Measurements from ENCODE around the gene TSPAN31. TPM values are rescaled to one million over a fixed set of nuclear protein-coding genes. Genes with fewer than 3 reads are reported as not detected.

The TSPAN31 gene
- total and polyA plus RNA-seq, 8 donors: 12.2 to 29.8 (median 14.5) TPM

- peaks cover 10 to 28% (median 19%) of the 10 kb centered on the region in 3 donors for H3K36me3 ChIP-seq
- H3K4me1 ChIP-seq: no peaks in the 10 kb centered on the region
- no peaks in the 10 kb centered on the region for H3K9me3 ChIP-seq
- TF ChIP-seq, protein P1, sequence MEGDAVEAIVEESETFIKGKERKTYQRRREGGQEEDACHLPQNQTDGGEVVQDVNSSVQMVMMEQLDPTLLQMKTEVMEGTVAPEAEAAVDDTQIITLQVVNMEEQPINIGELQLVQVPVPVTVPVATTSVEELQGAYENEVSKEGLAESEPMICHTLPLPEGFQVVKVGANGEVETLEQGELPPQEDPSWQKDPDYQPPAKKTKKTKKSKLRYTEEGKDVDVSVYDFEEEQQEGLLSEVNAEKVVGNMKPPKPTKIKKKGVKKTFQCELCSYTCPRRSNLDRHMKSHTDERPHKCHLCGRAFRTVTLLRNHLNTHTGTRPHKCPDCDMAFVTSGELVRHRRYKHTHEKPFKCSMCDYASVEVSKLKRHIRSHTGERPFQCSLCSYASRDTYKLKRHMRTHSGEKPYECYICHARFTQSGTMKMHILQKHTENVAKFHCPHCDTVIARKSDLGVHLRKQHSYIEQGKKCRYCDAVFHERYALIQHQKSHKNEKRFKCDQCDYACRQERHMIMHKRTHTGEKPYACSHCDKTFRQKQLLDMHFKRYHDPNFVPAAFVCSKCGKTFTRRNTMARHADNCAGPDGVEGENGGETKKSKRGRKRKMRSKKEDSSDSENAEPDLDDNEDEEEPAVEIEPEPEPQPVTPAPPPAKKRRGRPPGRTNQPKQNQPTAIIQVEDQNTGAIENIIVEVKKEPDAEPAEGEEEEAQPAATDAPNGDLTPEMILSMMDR (IDR thresholded peaks at IDR 0.05): no peak
- ATAC-seq: no peak
- intact Hi-C loops (cut with DNase I): no loop called here
- WGBS, 2 donors: 44 to 48% methylated on average over 11 of the region's 11 CpGs
- no peaks in the 10 kb centered on the region for H3K27me3 ChIP-seq
- no peak for DNase-seq
- FAIRE-seq: no peak
- no peak overlapping the region for H3K27ac ChIP-seq
- H3K4me3 ChIP-seq: no peak overlapping the region
Measured at GRCh38 chr12:57722716-57723629, 21.9 kb upstream of the TSPAN31 start.

DNA sequence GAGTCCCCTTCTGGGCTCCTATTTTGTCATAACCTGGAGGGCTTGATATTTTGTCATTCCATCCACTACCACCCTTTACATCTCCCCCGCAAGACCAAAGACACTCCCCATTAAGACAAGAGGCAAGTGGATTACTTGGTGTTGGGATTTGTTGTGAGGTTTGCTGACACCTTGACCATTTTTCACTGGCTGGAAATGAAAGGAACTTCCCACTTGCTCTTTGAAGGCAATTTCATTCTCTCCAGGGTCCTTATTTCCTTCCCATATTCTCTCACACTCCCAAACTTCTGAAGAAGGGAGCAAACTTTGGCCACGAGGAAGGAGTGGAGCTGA, 21.2 kb upstream of the TSPAN31 start:
- H3K36me3 ChIP-seq: peaks cover 4 to 22% (median 13%) of the 10 kb centered on the region in 3 donors
- no peak overlapping the region for H3K27ac ChIP-seq
- TF ChIP-seq, protein P1 (IDR thresholded peaks at IDR 0.05): no peak
- no peaks in the 10 kb centered on the region for H3K4me1 ChIP-seq
- DNase-seq (no peak), FAIRE-seq (no peak), ATAC-seq (no peak)
- H3K9me3 ChIP-seq: no peaks in the 10 kb centered on the region
- no peaks in the 10 kb centered on the region for H3K27me3 ChIP-seq
- WGBS, 2 donors: 58 to 63% methylated on average over 2 of the region's 2 CpGs
- no peak overlapping the region for H3K4me3 ChIP-seq
- intact Hi-C loops (cut with DNase I): no loop called here

DNA sequence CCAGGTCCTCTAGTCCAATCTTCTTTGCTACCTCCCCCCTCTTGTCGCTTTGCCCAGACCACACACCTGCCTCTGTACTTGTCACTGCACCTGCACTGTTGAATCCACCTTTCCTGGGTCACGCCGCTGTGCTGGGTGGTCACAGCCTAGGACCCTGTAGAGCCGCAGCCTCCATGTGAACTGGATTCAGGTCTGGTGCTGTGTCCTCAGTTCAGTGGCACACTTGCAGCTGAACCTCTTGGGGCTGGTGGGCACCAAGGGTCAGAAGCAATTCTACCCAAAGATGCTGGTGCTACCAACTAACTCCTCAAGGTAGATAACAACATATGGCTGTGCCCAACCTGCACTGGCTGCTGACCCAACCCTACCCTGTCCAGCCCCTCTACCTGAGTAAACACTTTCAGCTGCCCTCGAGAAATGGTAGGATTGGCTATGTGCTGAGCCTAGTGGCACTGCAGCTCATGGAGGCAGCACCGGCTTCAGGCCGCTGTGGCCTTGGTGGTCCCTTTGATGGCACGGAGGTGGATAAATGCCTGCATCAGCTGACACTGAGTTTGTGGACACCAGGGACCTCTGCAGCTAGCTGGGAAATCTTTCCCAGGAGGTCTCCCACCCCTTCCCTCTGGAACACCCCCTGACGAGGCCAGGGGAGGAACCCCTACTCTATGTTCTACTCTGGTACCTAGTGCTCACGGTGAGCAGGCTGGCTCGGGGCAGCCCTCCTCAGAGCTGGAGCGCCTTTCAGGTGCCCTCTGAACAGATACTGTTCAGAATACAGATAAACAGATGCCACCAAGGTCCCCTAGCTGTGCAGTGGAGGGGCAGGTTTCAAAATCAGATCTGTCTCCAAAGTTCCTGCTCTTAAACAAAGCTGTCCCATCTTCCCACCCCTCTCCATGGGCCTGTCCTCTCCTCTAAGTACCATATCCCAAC, 20.6 kb upstream of the TSPAN31 start:
- no peak overlapping the region for H3K27ac ChIP-seq
- intact Hi-C loops (cut with DNase I): no loop called here
- no peak overlapping the region for H3K4me3 ChIP-seq
- no peak for FAIRE-seq
- peaks cover 0 to 15% (median 6%) of the 10 kb centered on the region in 3 donors for H3K36me3 ChIP-seq
- H3K27me3 ChIP-seq: no peaks in the 10 kb centered on the region
- 60 to 64% methylated on average over 12 of the region's 12 CpGs for WGBS, 2 donors
- no peak for ATAC-seq
- DNase-seq: no peak
- H3K4me1 ChIP-seq: no peaks in the 10 kb centered on the region
- H3K9me3 ChIP-seq: no peaks in the 10 kb centered on the region
- TF ChIP-seq, protein P1 (IDR thresholded peaks at IDR 0.05): no peak

- ATAC-seq: no peak
- WGBS, 2 donors: 39 to 53% methylated on average over 10 to 11 of the region's 11 CpGs
Measured at GRCh38 chr12:57724936-57725740, 19.7 kb upstream of the TSPAN31 start.

More at GRCh38 chr12:57724936-57725740, 19.7 kb upstream of the TSPAN31 start:
- H3K36me3 ChIP-seq: peaks cover 0 to 8% (median 0%) of the 10 kb centered on the region in 3 donors
- H3K4me3 ChIP-seq: no peak overlapping the region
- TF ChIP-seq, protein P1 (IDR thresholded peaks at IDR 0.05): no peak
- DNase-seq: peak in 1 of 6 donors; percentile 55
- H3K4me1 ChIP-seq: no peaks in the 10 kb centered on the region
- H3K27me3 ChIP-seq: no peaks in the 10 kb centered on the region
- FAIRE-seq: no peak
- no peak overlapping the region for H3K27ac ChIP-seq
- intact Hi-C loops (cut with DNase I): no loop called here
- H3K9me3 ChIP-seq: no peaks in the 10 kb centered on the region

Data from pancreas (tissue), 10 donors.